Fibroblast of skin of abdomen (primary cell): ENCODE measurements around the gene FRK.

Experiments
- DNase-seq: peaks from one replicate; pipeline ENCODE4 v3.0.0-alpha.2; 2013

Gene FRK

GRCh38 chr6:115882174-115882573, 178.5 kb downstream of the FRK start:
- DNase-seq, result no peak
